WERI-Rb-1 (cell line): ENCODE results near the gene UBE2E1.
A peak's percentile ranks its signal among the peaks of the same experiment; 100 is the strongest.

ENCODE experiments used
- DNase-seq: peaks from one replicate; pipeline ENCODE4 v3.0.0-alpha.2; 2020
- H3K27ac ChIP-seq: fragments of 250-450 bp; sonication (Bioruptor Pico); 2 replicates; pipeline ENCODE4 v1.5.1; 2020; ENCODE audit warnings: mild to moderate bottlenecking, moderate library complexity
- H3K27me3 ChIP-seq: fragments of 250-450 bp; sonication (Bioruptor Pico); 2 replicates; pipeline ENCODE4 v1.5.1; 2021; ENCODE audit warnings: mild to moderate bottlenecking, low read depth, moderate library complexity; ENCODE audit not compliant: insufficient read depth, severe bottlenecking
- H3K36me3 ChIP-seq: fragments of 250-450 bp; sonication (Bioruptor Pico); 2 replicates; pipeline ENCODE4 v1.5.1; 2020; ENCODE audit warnings: mild to moderate bottlenecking, moderate library complexity
- H3K4me3 ChIP-seq: 2 replicates; pipeline ENCODE4 v1.5.1; 2011; ENCODE audit warnings: low read depth, mild to moderate bottlenecking, control low read depth, low read length
- H3K9me3 ChIP-seq: fragments of 250-450 bp; sonication (Bioruptor Pico); 2 replicates; pipeline ENCODE4 v1.5.1; 2021; ENCODE audit warnings: mild to moderate bottlenecking, moderate library complexity; ENCODE audit not compliant: severe bottlenecking
- CTCF ChIP-seq: IDR thresholded peaks from 2 replicates; pipeline ENCODE4 v1.5.1; 2011; ENCODE audit warnings: low read depth, mild to moderate bottlenecking, control low read depth, inconsistent platforms, low read length

UBE2E1 gene

GRCh38 chr3:23805633-23806533 is at the start of gene UBE2E1:
TSS of gene UBE2E1 (plus strand) at chr3:23805955. CDS start at chr3:23807270, 1,315 bp downstream.
- Histone ChIP-seq H3K4me3 (peak within 1 kb of the TSS; percentile 51), H3K9me3 (no peaks in the 10 kb centered on the region), H3K27ac (peak within 1 kb of the TSS; percentile 63), H3K36me3 (peaks cover 7% of the 10 kb centered on the region), H3K27me3 (no peaks in the 10 kb centered on the region)
- peak; percentile 67 for DNase-seq
- no peak for TF ChIP-seq CTCF

GRCh38 chr3:23756206-23756840 is 49.4 kb upstream of the UBE2E1 start:
- no peak for DNase-seq
- no peak overlapping the region for H3K4me3 ChIP-seq
- H3K9me3 ChIP-seq, result no peaks in the 10 kb centered on the region
- TF ChIP-seq CTCF, result no peak
- no peak overlapping the region for H3K27ac ChIP-seq
- H3K36me3 ChIP-seq, result no peaks in the 10 kb centered on the region
- H3K27me3 ChIP-seq, result no peaks in the 10 kb centered on the region

- no peak for DNase-seq
- no peak for TF ChIP-seq CTCF
- Histone ChIP-seq H3K4me3 (no peak overlapping the region), H3K36me3 (no peaks in the 10 kb centered on the region), H3K9me3 (no peaks in the 10 kb centered on the region), H3K27me3 (no peaks in the 10 kb centered on the region), H3K27ac (no peak overlapping the region)
Observed at GRCh38 chr3:23758253-23758838, 47.4 kb upstream of the UBE2E1 start.

- TF ChIP-seq CTCF, result no peak
- no peaks in the 10 kb centered on the region for H3K9me3 ChIP-seq
- H3K27ac ChIP-seq, result no peak overlapping the region
- H3K36me3 ChIP-seq, result no peaks in the 10 kb centered on the region
- no peak overlapping the region for H3K4me3 ChIP-seq
- DNase-seq, result no peak
- no peaks in the 10 kb centered on the region for H3K27me3 ChIP-seq
Observed at GRCh38 chr3:23760325-23760724, 45.4 kb upstream of the UBE2E1 start.

GRCh38 chr3:23760871-23761373 is 44.8 kb upstream of the UBE2E1 start:
- Histone ChIP-seq H3K27me3 (no peaks in the 10 kb centered on the region), H3K27ac (no peak overlapping the region), H3K4me3 (no peak overlapping the region), H3K36me3 (no peaks in the 10 kb centered on the region), H3K9me3 (peaks cover 3% of the 10 kb centered on the region)
- no peak for DNase-seq
- TF ChIP-seq CTCF, result no peak
